HAP-1 (cell line): ENCODE measurements around the gene TMEM187.

Source experiments
- DNase-seq, 2 experiments: peaks; one replicate each; pipeline ENCODE4 v3.0.0-alpha.2; 2016 to 2020; ENCODE audit warnings: low spot score in 2 of 2
- H3K27me3 ChIP-seq: fragments of 250-450 bp; sonication (Bioruptor Pico); 2 replicates; pipeline ENCODE4 v1.5.1; 2020; ENCODE audit warnings: low read depth, mild to moderate bottlenecking, moderate library complexity
- H3K36me3 ChIP-seq: fragments of 250-450 bp; sonication (Bioruptor Pico); replicated peaks from 2 replicates; pipeline ENCODE4 v1.5.1; 2020; ENCODE audit warnings: mild to moderate bottlenecking
- H3K4me1 ChIP-seq: fragments of 250-450 bp; sonication (Bioruptor Pico); 2 replicates; pipeline ENCODE4 v1.5.1; 2020; ENCODE audit warnings: mild to moderate bottlenecking
- H3K4me3 ChIP-seq: fragments of 250-450 bp; sonication (Bioruptor Pico); 2 replicates; pipeline ENCODE4 v1.5.1; 2020; ENCODE audit warnings: mild to moderate bottlenecking, moderate library complexity
- H3K9me3 ChIP-seq: fragments of 250-450 bp; sonication (Bioruptor Pico); 2 replicates; pipeline ENCODE4 v1.5.1; 2020; ENCODE audit warnings: mild to moderate bottlenecking, moderate library complexity
- in situ Hi-C: fragments of 300-500 bp; cut with MboI; formaldehyde crosslinking; loops from 3 replicates; pipeline ENCODE4 v1.14.3; 2020; ENCODE audit warnings: low sequenced_read_pairs, inconsistent platforms, mixed read lengths

Gene TMEM187, protein sequence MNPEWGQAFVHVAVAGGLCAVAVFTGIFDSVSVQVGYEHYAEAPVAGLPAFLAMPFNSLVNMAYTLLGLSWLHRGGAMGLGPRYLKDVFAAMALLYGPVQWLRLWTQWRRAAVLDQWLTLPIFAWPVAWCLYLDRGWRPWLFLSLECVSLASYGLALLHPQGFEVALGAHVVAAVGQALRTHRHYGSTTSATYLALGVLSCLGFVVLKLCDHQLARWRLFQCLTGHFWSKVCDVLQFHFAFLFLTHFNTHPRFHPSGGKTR

DNA sequence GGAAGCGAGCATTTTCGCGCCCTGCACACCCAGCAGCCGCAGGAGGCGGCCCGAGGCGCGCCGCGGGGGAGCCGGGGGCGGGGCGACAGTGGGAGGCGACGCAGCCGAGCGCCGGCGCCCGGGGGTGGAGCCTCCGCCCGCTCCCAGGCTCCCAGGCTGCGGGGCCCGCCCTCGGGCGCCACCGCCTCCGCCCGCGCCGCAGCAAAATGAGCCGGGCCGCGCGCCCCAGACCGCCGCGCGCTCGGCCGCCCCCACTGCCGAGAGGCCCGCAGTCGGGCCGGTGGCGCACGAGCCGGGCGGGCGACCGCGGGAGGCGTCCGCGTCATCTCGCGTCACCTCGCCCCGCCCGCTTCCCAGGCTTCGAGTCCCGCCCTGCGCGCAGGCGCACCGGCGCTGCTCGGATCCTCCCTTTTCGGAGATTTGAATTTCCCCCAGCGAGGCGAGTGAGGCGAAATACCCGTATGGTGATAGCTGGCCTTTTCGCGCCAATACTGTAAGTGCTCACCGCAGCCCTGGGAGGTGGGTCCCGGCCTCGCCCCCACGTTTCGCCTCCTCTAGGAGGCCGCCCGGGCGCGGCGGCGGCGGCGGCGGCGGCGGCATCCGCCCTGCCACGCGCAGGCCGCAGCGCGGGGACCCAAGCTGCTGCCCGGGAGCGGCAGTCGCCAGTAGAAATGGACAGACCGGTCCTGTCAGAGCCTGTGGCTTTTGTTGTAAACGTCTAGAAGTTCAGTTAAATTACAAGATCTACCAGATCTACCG, at the start of gene TMEM187:
TSS of gene TMEM187 (plus strand) at position 387 of the 759 bp plus-strand sequence. CDS start 9,309 bp downstream, outside the sequence.
- in situ Hi-C loops: no loop called here
- H3K27me3 ChIP-seq: no peaks in the 10 kb centered on the region
- DNase-seq: peak; percentile 96
- peaks cover 20% of the 10 kb centered on the region for H3K4me1 ChIP-seq
- H3K9me3 ChIP-seq: no peaks in the 10 kb centered on the region
- H3K36me3 ChIP-seq: peaks cover 28% of the 10 kb centered on the region
- peak within 1 kb of the TSS; percentile 99 for H3K4me3 ChIP-seq

DNA sequence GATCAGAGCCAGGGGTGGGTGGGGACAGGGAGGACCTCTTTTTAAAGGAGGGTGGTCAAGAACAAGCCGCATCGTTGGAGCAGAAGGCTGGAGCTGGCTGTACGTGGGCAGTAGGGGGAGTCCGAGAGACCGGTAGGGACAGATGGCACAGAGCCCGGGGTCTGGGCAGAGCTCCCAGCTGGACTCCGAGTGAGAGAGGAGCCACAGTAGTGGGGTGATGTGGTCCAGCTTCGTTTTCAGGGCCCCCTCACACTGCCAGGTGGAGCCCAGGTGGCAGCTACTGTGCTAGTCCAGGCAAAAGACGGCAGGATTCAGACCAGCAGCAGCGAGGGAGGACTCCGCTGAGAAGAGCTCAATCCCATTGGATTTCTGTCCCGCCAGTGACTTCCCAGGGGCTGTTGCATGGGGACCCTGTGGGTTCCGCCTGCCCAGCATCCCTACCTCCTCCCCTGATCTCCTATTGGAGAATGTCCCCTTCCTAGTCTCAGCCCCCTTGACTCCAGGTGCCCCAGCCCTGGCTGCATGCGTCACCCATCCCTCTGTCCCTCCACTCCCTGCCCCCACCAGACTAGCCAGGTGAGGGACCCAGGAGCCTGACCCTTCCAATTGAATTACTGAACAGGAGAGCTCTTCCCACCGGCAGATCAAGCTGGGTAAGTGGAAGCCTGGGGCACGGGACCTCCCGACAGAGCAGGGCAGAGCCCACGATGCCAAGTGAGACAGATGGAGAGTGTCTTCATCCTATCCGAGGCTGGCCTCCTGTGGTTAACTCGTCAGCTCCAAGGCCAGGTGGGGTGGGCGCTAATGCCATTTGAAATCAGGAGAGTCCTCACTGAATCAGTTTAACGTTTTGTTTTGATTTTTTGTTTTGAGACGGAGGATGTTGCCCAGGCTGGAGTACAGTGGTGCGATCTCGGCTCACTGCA, 49.4 kb upstream of the TMEM187 start:
- peaks cover 40% of the 10 kb centered on the region for H3K4me1 ChIP-seq
- peak; percentile 55 to 81 for DNase-seq
- no peaks in the 10 kb centered on the region; the same call in 1 of the 2 replicates for H3K36me3 ChIP-seq
- H3K9me3 ChIP-seq: no peaks in the 10 kb centered on the region
- in situ Hi-C loops: no loop called here
- H3K4me3 ChIP-seq: no peak overlapping the region
- no peaks in the 10 kb centered on the region for H3K27me3 ChIP-seq

DNA sequence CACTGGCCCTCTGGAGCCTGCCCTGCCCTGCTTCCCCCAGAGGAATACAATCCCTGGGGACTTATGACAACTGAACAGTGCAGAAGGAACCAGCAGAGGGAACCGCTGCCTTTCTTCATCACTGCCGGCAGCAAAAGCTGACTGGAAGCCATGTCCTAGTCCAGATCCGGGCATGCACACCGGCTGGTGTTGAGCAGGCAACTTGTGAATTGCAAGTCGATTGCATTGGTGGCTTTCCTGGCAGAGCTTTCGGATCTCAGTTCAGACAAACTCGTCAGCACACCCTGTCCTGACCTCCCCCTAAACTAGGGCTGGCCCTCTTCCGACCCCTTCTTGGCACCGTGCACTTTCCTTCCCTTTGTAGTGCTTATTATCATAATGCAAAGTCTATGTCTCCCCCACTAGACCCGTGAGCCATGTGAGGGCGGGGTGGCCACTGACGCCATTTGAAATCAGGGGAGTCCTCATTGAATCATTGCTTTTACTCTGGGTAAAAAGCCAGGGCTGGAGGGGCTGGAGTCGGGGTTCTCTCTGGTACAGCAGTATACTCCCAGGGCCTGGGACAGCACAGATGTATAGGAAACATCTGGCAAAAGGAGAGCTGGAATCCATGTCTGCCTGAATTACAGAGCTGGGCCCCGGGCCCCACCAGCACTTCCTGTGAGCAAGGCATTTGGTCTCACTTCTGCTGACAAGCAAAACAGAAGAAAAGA, 48.2 kb upstream of the TMEM187 start:
- peak; percentile 66 to 81 for DNase-seq
- no peaks in the 10 kb centered on the region for H3K9me3 ChIP-seq
- peaks cover 40% of the 10 kb centered on the region for H3K4me1 ChIP-seq
- H3K4me3 ChIP-seq: peak overlapping the region; percentile 14
- H3K36me3 ChIP-seq: peaks cover 1% of the 10 kb centered on the region
- in situ Hi-C loops: no loop called here
- no peaks in the 10 kb centered on the region for H3K27me3 ChIP-seq

- Histone ChIP-seq H3K9me3 (no peaks in the 10 kb centered on the region), H3K4me1 (peaks cover 40% of the 10 kb centered on the region), H3K4me3 (peak overlapping the region; percentile 36), H3K27me3 (no peaks in the 10 kb centered on the region), H3K36me3 (peaks cover 10% of the 10 kb centered on the region)
- in situ Hi-C loops: no loop called here
- DNase-seq: no peak
These were observed 47.2 kb upstream of the TMEM187 start for GRCh38 chrX:153925387-153925738.

GRCh38 chrX:153925739-153926551, 46.6 kb upstream of the TMEM187 start, which contains the start of gene ARHGAP4:
ARHGAP4 (minus strand) TSS chrX:153926264; CDS start chrX:153926202, 62 bp downstream.
- DNase-seq: peak in 1 of 2 experiments; percentile 55
- Histone ChIP-seq H3K4me1 (peaks cover 40% of the 10 kb centered on the region), H3K4me3 (peak within 1 kb of the TSS; percentile 50), H3K36me3 (peaks cover 15% of the 10 kb centered on the region), H3K9me3 (no peaks in the 10 kb centered on the region), H3K27me3 (no peaks in the 10 kb centered on the region)
- in situ Hi-C loops: no loop called here

GRCh38 chrX:153926552-153926857, 46.0 kb upstream of the TMEM187 start:
- Histone ChIP-seq H3K27me3 (no peaks in the 10 kb centered on the region), H3K4me3 (peak overlapping the region; percentile 50), H3K4me1 (peaks cover 40% of the 10 kb centered on the region), H3K9me3 (no peaks in the 10 kb centered on the region), H3K36me3 (peaks cover 21% of the 10 kb centered on the region)
- in situ Hi-C loops: no loop called here
- DNase-seq: peak in 1 of 2 experiments; percentile 46

GRCh38 chrX:153926858-153927671, 45.5 kb upstream of the TMEM187 start:
- H3K9me3 ChIP-seq: no peaks in the 10 kb centered on the region
- H3K4me3 ChIP-seq: peak overlapping the region; percentile 50
- peak; percentile 73 to 78 for DNase-seq
- H3K36me3 ChIP-seq: peaks cover 27% of the 10 kb centered on the region
- in situ Hi-C loops: no loop called here
- H3K4me1 ChIP-seq: peaks cover 40% of the 10 kb centered on the region
- H3K27me3 ChIP-seq: no peaks in the 10 kb centered on the region

DNA sequence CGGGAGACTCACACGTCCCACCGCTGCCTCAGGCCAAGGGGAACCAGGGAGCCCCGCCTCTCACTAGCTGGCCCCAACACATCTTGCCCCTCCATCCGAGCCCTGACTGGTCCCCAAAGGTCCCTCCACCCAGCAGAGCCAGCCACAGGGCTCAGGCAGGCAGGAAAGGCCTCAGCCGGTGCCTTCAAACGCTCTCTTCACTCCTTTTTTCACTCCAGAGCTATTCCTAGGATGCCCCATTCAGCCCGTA, 45.0 kb upstream of the TMEM187 start:
- H3K27me3 ChIP-seq: no peaks in the 10 kb centered on the region
- peak in 1 of 2 experiments; percentile 20 for DNase-seq
- peaks cover 40% of the 10 kb centered on the region for H3K4me1 ChIP-seq
- H3K9me3 ChIP-seq: no peaks in the 10 kb centered on the region
- peaks cover 32% of the 10 kb centered on the region for H3K36me3 ChIP-seq
- in situ Hi-C loops: no loop called here
- H3K4me3 ChIP-seq: peak overlapping the region; percentile 50

- in situ Hi-C loops: no loop called here
- peak; percentile 97 to 98 for DNase-seq
- H3K4me1 ChIP-seq: peaks cover 37% of the 10 kb centered on the region
- peaks cover 37% of the 10 kb centered on the region for H3K36me3 ChIP-seq
- no peaks in the 10 kb centered on the region for H3K9me3 ChIP-seq
- no peaks in the 10 kb centered on the region for H3K27me3 ChIP-seq
- H3K4me3 ChIP-seq: peak overlapping the region; percentile 50
These were observed 44.4 kb upstream of the TMEM187 start for GRCh38 chrX:153927922-153928760.

DNA sequence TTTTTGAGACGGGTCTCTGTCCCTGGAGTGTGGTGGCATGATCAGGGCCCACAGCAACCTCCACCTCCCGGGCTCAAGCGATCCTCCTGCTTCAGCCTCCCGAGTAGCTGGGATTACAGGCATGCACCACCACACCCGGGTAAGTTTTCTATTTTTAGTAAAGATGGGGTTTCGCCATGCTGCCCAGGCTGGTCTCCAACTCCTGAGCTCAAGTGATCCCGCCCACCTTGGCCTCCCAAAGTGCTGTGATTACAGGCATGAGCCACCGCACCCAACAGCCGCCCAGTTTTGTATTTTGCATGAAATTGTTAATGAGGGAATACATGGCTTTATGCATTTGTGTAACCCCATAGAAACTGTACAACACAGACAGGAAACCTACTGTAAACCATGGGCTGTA, 43.7 kb upstream of the TMEM187 start:
- no peak overlapping the region for H3K4me3 ChIP-seq
- H3K4me1 ChIP-seq: peaks cover 36% of the 10 kb centered on the region
- no peak for DNase-seq
- in situ Hi-C loops: no loop called here
- peaks cover 37% of the 10 kb centered on the region for H3K36me3 ChIP-seq
- no peaks in the 10 kb centered on the region for H3K9me3 ChIP-seq
- H3K27me3 ChIP-seq: no peaks in the 10 kb centered on the region

DNA sequence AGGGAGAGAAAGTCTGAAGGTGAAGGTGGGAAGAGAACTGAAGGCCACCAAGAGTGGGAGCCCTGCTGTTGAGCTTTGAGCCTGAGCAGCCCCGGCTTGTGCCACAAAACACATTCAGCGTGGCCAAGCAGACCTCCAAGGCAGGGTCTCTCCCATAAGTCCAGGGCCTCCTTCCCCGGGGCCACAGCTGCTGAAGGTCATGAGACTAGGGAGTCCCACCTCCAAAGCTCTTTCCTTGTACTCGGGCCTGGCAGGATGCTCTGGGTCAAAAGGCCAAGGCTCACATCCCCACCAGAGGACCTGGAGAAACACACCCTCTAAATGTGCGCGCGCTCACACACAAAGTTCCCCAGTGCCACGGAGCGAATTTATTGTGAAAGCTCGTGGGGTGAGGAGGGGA, 43.0 kb upstream of the TMEM187 start:
- no peak overlapping the region for H3K4me3 ChIP-seq
- no peak for DNase-seq
- no peaks in the 10 kb centered on the region for H3K9me3 ChIP-seq
- H3K36me3 ChIP-seq: peaks cover 37% of the 10 kb centered on the region
- peaks cover 29% of the 10 kb centered on the region for H3K4me1 ChIP-seq
- in situ Hi-C loops: no loop called here
- no peaks in the 10 kb centered on the region for H3K27me3 ChIP-seq
